Stimulated activated CD8-positive, alpha-beta memory T cell treated with anti-CD3 and anti-CD28 coated beads, Interleukin-12 subunit alpha, Interleukin-12 subunit beta, amount 100 ng/mL, for 1 hour (primary cell): ENCODE data around the gene RBMS3.

Source experiments
- DNase-seq: peaks from one replicate; pipeline ENCODE4 v3.0.0-alpha.2; 2020; ENCODE audit warnings: low read depth

RBMS3 gene

DNA sequence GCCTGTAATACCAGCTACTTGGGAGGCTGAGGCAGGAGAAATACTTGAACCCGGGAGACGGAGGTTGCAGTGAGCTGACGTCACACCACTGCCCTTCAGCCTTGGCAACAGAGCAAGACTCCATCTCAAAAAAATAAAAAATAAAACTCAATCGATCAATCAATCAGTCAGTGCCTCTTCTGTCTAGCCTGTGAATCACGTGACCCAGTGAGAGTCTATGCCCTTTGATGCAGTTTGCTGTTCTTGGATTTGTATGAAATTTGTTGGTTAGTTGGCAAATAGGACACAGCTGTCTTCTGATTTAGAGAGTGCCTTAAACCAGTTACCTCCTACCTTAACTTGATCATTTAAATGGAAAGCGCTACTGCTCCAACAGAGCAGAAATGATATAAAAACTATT, 3.6 kb upstream of the RBMS3 start:
- DNase-seq = no peak

DNA sequence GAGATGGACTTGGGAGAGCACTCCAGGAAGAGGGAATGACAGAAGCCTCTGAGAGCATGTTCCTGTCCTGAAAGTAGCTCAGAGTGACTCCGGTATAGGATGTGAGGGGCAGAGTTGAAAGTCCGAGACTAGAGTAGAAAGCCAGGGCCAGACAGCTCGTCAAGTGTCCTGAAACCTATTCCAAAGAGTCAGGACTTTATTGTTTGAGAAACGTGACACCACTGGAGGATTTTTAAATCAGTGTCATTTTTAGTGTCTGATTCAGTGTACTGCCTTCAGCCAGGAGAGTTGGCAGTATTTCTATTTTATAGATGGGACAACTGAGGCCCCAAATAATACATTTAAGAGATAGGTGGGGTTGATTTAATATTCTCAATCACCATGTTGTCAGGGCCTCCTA, 1.6 kb upstream of the RBMS3 start:
- no peak for DNase-seq

DNA sequence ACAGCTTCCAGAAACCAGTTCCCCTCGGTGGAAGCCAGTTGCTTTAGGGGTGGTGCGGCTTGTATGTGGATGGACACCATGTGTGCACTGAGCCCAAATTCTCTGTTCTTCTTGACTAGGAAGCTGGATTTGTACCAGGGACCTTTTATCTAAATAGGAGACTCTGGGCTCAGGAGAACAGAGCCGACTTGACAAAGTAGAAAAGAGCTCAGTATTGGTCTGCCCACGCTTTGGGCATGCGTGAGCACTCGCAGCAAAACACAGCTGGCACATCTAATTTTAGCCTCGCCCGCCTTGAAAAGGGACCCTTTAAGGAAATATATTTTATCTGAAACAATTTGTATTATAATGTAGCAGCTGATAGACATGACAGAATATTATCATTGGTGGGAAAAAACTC, 1.1 kb upstream of the RBMS3 start:
- no peak for DNase-seq

DNA sequence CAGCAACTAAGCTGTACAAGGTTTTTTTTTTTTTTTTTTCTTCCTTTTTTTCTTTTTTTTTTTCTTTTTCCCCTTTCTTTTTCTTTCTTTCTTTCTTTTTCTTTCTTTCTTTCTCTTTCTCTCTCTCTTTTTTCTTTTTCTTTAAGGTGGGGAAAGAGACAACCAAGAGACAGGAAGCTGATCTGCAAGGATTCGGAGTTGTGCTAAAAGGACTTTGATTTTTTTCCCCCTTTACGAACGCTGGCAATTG, 148 bp downstream of the RBMS3 start:
- DNase-seq = no peak

DNA sequence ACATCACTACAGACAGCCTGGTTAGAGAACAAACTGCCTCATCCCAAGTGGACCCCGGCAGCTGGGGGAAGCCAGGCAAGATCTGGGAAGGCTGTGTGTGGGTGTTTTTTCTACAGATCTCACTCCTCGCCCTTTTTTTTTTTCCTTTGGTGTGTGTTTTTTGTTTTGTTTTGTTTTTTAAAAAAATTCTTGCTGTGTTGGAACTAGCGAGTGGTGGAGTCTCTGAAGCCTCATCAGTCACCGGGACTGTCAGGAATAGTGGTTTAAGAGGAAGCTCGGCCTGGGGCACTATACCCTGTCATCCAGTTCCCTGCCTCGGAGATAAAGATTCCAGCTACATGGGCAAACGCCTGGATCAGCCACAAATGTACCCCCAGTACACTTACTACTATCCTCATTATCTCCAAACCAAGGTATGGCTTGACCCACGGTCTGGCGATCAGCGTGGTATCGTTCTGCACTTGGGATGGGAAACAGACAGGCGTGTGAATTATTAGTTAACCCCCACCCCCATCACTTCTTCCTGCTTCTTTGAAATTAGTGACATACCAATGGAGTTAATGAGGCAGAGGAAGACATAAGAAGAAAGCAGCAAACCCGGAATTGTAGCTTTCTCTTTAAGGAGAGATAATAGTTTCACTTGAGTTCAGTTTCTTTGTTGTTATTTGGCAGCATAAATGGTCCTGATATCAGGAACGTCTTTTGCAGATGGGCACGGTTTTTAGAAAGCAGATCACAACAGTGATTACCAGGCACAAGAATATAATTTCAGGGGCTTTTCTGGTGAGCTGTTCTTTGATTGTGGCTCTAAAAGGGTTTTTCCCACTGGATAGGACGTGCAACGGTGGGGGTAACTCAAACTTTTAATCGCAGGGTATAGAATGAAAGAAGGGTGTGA, 722 bp downstream of the RBMS3 start:
- no peak for DNase-seq

DNA sequence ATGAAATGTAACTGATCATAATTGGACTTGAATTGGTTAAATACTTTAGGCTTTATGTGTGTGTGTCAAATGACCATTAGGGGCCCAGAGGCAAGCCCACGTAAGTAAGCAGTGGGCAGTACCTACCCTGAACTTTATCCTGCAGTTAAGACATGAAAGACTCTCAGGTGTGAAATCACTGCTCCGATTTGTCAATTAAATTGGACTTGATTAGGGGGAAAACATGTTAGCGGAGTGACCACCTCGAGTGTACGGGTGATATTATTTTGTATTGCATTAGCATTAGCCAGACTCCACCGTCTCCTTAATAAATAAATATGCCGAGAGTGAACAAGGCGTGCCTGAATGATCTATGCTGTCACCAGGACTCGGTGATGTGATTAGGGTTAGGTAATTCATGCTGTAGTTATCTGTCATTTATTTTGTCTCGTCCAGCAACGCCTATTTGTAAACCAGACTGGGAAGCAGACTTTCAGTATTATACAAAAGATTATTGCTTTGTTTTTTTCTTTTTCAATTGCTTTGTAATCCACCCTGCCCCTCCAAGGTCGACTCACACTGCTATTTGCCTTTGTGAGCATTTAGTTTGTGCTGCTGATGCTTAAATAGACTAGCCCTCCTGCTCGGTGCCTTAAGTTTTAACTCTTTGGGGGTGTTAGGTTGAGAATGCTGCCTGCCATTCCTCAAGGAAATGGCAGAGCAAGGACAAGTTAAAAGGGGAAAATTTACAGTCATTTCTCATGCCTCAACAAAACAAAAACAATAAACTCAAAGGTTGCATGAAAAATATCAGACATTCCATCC, 1.8 kb downstream of the RBMS3 start:
- no peak for DNase-seq

DNA sequence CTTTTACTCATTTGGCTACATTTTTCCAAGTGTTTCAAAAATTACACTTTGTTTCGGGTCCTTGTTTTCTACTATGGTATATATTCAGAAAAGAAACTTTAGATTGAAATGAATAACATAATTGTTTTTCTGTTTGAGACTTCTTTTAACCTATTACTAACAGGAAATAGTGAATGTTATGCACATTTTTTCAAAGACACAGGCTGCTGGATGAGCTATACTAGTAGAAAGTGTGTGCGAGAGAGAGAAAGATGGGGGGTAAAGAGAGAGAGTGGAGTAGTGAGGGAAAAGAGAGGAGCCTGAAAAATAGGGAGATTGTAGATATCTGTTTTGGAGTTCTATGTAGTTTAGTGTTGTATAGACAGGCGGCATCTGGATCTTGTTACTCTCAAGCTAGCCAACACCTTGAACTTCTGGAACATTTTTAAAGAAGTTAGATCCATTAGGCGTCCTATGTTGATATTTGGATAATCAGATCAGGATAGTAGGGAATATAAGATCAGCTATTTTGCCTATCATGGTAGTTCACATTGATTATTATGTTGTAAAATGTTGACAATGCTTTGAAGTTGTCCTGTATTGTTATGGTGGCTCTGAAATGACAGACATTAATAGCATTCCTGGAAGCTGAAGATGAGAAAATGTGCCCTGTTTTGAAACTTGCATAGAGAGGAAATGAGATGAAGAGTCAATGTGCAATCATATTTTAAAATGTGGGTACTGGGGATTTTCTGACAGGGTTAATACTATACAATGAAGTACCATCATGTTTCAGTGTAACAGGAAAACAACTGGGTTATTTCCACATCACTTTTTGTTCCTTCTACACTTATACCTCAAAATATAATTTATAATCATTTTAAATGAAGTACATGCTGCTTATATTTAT, 2.6 kb downstream of the RBMS3 start:
- DNase-seq = no peak

DNA sequence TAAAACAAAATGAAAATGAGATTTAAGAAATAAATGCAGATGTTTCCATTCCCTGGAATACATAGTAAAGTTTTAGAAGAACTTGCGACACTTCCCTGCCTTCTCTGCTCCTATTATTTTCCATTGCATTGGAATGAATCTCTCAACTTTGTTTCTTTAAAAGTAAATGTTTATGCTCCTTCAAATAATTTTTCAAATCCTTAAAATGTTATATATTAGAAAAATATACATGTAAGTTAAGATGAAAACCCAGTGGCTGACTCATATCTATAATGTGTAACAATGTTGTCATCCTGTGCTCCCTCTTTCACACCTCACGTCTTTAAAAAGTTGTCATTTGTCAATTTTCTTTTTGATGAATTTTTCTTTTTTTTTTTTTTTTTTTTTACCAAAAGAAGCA, 3.6 kb downstream of the RBMS3 start:
- DNase-seq = no peak

DNA sequence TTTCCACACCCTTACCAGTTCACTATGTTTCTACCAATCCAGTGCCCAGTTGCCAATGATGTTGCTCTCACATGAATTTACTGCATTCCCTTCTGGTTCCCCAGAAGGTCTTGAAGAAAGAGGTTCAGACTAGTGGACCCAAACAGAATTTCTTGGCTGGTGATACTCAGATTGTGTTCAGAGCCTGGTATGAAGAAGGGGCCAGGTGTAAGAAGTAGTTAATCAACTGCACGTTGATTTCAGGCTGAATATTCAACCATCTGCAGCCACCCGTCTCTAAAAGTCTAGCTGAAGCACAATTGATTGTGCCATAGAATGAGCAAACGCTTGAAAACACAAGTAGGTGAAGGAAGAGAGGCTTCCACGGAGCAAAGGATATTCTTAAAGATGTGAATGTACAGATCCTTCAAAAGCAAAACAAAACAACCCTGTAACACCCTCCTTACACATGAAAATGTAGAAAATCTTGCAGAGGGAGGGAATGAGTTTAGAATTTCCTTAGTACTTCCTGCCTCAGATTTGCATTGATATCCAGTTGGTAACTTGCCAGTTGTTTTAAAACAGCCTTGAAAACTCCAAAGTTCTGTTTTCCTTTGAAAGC, 4.7 kb downstream of the RBMS3 start:
- DNase-seq = no peak

DNA sequence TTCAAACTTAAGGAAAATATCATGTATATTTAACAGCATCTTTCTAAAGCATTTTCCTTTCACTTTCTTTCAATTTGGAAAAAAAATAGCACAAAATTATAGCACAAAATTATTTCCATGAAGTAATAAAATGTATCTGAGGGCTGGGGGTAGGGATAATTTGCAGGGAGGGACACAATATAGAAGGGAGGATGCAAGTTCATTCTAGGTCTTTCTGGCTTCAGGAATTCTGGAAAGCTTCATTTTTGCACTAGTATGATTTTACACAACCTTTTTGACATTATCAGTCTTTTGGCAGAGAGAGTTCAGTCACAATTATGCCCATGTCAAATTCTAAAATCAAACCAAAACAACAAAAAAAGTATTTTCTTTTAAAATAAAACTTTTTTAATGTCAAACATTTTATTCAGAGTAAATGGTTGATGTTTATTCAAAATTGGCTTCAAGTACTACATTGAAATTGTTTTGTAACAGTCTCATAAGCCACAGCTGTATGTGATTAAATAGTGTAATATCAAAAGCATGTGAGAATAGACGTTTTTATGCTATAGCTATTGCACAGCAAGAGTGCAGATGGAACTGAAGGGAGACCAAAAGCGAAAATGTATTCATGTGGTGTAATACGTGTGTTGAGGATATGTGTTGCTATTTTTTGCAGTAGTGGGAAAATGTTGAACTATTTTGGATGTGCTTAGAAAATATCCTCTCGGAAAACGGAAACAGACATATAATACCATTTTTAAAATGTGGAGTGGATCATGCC, 5.8 kb downstream of the RBMS3 start:
- DNase-seq = no peak

DNA sequence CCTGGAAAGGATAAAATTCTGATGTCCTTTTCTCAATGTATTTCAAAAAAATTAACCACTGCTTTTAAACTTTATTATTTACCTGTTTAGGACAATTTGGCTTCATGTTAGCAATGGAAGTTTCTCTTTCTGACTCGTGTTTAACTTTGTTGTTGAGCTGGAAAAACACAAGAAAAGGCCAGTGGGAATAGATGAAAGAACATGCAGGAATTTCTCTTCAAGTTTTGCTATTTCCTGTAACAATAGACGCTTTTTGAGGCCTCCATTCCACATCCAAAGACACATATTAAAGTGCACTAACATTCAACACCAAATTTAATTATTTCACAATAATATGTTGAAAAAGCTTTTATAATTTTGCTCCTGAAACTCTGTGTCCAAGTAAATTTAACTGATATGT, 9.7 kb downstream of the RBMS3 start:
- no peak for DNase-seq

DNA sequence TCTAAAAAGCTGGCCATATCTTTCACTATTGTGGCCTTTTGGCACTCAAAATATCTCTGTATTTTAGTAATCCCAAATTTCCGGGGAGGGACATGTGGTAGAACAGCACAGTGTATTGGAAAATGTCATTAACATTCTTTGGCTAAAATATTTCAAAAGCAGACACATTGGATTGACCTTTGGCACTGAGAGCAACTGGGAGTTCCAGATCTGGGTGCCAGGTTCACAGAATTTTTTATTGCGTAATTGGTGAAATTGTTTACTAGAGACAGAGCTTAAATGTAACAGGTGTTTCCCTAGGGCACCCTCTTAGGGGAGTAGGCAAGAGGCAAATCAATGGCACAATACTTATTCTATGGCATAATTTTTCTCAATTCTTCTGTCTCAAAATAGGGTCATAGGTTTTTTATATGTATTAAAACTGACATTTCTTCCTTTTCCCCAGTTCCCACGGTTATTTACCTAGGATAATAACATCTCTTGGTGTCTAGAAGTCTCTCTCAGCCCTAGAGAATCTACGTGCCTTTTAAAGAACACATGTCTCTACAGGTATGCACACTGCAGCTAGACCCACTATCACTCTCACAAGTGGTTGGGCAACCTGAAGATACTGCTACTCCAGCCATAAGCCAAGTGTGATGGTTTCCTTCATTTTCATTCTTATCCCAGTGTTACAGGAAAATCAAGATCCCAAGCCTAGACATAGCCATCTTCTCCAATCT, 10.6 kb downstream of the RBMS3 start:
- no peak for DNase-seq

DNA sequence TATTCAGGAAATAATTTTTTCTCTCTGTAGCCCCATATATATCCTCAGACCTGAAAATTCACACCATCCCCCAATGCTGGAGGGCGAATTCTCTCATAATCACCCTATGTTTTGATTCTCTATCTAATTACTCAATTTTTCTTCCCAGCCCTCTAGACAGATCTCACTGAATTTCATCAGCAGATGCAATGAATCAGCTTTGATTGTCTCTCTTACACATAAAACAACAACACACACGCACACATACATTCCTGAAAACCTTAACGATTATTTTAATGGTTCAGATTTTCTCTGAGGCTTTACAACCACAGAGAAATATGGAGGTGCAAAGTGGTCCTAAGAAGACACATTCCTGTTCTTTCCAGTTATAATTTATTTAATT, 11.1 kb downstream of the RBMS3 start:
- DNase-seq = no peak

DNA sequence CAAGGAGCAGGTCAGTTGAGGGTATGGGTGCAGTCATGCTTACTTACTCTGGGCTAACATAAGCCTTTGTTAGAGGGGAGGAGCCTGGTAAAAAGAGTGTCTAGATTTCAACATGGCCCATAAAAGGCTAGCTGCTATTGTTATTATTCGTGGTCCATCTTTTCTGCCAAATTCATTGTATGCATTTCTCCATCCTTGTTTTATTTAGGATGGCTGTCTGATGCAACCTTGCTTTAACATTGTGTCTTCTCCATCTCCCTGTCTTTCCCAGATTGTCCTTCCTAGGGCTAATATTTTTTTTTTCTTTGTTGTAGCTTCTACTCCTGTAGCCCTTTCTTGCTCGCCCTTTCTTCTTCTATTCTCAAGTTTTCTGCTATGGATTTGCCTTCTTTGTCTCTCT, 12.6 kb downstream of the RBMS3 start:
- no peak for DNase-seq

DNA sequence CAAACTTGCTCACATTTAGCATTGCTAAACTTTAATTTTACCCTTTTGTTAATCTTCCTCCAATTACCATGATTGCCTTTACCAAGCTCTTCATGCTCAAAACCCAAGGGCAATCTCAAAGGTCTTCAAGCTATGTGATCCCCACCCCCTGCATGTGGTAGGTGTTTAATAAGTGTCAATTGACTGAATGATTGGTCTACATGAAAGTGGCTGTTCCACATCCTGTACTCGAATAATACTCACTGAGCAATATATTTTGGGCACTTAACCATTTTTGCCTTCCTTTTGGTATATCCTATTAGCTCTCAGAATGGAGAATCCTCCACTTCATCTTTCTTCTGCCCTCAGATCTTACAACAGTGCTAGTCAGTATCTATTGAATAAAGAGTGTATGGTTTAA, 17.1 kb downstream of the RBMS3 start:
- no peak for DNase-seq

DNA sequence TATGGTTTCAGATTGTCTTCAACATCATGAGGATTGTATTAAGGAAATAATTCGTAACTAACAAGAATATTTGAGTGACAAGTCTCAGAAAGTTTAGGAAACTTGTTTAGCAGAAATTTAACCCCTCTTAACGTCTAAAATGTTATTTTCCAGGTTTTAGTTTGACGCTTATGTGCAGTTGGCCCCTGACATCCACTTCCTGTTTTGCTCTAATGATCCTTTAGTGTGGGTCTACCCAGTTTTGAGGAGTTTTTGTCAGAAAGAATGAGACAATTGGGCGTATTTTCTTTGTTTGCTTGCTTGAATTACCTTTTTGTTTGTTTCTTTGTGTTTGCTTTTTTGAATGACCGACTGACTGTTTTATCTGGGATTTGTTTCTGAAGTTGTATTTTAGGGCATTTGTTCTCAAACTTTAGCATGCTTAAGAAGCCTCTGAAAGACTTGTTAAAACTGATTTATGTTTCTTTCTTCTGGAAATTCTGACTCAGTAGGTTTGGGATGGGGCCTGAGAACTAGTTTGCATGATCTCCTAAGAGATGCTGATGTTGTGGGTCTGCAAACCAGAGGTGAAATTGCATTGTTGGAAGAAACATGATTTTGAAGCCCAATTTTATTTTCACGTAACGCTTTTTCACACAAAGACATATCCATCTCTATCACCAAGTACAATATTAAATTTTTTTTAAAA, 20.6 kb downstream of the RBMS3 start:
- no peak for DNase-seq

DNA sequence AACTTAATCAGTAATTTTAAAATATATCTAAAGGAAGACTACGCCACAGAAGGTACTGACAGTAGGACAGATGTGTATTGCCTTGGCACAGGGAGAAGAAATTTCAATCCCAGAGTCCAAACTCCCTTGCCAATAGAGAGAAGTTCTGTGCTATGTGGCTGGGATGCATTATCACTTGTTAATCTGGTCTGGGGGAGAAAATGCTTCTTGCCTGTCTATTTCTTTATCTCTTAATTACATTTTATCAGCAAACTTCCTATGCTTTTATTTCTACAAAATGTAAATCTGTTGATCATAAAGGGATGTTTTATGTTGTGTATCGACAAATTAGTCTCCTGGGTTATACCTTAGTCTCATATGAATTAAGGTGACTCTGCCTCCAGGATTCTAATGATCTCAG, 21.7 kb downstream of the RBMS3 start:
- no peak for DNase-seq

DNA sequence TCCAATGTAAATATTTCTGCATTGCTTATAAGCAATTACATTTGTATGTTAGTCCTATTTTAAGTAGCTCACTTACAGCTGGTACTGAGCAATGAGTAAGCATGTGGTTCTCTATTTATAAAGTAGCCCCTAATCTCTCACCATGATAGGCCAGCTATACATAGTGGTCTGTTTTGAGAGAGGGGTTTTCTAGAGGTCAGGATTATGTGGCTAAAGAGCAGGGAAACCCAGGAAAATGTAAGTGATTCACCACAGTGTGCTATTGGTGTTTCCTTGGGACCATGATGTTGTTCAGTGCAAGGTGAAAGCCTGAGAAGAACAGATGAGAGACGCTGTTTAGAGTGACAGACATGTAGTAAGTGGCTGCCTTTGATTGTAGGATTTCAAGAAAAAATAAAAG, 26.4 kb downstream of the RBMS3 start:
- DNase-seq = no peak

DNA sequence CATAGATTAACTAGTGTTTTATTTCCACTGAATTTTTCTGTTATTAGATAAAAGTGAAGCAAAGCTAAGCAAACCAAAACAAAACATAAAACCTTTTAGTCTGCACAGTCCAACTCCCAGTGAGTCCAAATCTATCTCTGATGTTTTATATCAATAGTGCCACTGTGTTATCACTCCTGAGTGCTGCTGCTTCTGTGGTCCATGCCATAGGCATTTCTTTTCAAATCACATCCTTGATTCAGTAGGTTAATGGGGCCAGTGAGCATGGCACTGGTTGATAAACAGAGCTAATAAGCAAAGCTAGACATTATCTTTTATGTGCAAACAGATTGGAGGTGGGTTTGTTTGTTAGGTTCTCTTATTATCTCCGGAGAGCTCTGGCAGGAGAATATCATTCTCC, 30.0 kb downstream of the RBMS3 start:
- no peak for DNase-seq

DNA sequence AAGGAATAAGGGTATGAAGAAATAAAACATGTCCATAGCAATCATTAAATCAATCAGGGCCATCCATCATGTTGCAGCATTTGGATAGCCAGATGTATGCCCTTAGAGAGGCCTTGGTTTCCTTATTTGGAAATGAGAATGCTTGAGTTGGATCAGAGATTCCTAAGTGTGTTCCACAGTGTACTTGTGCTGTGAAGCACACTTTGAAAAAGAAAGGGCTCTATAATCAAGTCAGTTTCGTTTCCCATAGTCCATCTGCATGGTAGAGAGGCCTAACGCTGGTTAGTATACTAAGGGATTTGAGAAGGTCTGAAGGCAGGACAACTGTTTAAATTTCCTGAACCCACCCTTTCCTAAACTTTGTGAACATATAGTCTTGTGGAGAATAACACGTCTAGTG, 30.9 kb downstream of the RBMS3 start:
- no peak for DNase-seq
